ENCODE results near the gene ZNF277.

ZNF277 gene

GRCh38 chr7:112300072-112300471 is 93.6 kb downstream of the ZNF277 start:
- no peak overlapping the region for H2AFZ ChIP-seq (ENCODE audit: low read depth, low read length, severe bottlenecking)
- H3K4me3 ChIP-seq (ENCODE audit: insufficient read depth, low read length, poor library complexity, severe bottlenecking) = no peak overlapping the region
- no peak overlapping the region for H3K9ac ChIP-seq (ENCODE audit: low read length)
- no peaks in the 10 kb centered on the region for H3K9me3 ChIP-seq (ENCODE audit: insufficient read depth, low read length)
- H3K4me2 ChIP-seq (ENCODE audit: low read depth, low read length, poor library complexity, severe bottlenecking) = no peak overlapping the region
- no peak for TF ChIP-seq EZH2phosphoT487 (conservative IDR thresholded peaks at IDR 0.05; ENCODE audit: low read length)
- TF ChIP-seq, protein P1, sequence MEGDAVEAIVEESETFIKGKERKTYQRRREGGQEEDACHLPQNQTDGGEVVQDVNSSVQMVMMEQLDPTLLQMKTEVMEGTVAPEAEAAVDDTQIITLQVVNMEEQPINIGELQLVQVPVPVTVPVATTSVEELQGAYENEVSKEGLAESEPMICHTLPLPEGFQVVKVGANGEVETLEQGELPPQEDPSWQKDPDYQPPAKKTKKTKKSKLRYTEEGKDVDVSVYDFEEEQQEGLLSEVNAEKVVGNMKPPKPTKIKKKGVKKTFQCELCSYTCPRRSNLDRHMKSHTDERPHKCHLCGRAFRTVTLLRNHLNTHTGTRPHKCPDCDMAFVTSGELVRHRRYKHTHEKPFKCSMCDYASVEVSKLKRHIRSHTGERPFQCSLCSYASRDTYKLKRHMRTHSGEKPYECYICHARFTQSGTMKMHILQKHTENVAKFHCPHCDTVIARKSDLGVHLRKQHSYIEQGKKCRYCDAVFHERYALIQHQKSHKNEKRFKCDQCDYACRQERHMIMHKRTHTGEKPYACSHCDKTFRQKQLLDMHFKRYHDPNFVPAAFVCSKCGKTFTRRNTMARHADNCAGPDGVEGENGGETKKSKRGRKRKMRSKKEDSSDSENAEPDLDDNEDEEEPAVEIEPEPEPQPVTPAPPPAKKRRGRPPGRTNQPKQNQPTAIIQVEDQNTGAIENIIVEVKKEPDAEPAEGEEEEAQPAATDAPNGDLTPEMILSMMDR (IDR thresholded peaks at IDR 0.05; ENCODE audit: insufficient read depth, low read length, poor library complexity, severe bottlenecking) = no peak
- H3K27me3 ChIP-seq (ENCODE audit: low read length) = no peaks in the 10 kb centered on the region
- H3K27ac ChIP-seq (ENCODE audit: low read depth, low read length) = no peak overlapping the region
- H3K9me2 ChIP-seq (replicated peaks; ENCODE audit: insufficient read depth, low read length) = no peaks in the 10 kb centered on the region
- H3K36me3 ChIP-seq (ENCODE audit: low read length) = no peaks in the 10 kb centered on the region; the same call in 1 of the 2 replicates
- no peaks in the 10 kb centered on the region for H3K79me2 ChIP-seq (ENCODE audit: insufficient read depth, low read length)
- no peaks in the 10 kb centered on the region for H3F3A ChIP-seq (ENCODE audit: insufficient read depth)
- H4K20me1 ChIP-seq (ENCODE audit: low read depth, low read length) = no peaks in the 10 kb centered on the region

- Histone ChIP-seq H3K4me2 (ENCODE audit: low read depth, low read length, poor library complexity, severe bottlenecking) (no peak overlapping the region), H4K20me1 (ENCODE audit: low read depth, low read length) (no peaks in the 10 kb centered on the region), H3K36me3 (ENCODE audit: low read length) (no peaks in the 10 kb centered on the region; the same call in 1 of the 2 replicates), H3K9me3 (ENCODE audit: insufficient read depth, low read length) (no peaks in the 10 kb centered on the region), H3K27ac (ENCODE audit: low read depth, low read length) (no peak overlapping the region), H3K4me3 (ENCODE audit: insufficient read depth, low read length, poor library complexity, severe bottlenecking) (no peak overlapping the region), H3K27me3 (ENCODE audit: low read length) (no peaks in the 10 kb centered on the region), H3K9me2 (replicated peaks; ENCODE audit: insufficient read depth, low read length) (no peaks in the 10 kb centered on the region), H2AFZ (ENCODE audit: low read depth, low read length, severe bottlenecking) (no peak overlapping the region), H3K79me2 (ENCODE audit: insufficient read depth, low read length) (no peaks in the 10 kb centered on the region), H3F3A (ENCODE audit: insufficient read depth) (no peaks in the 10 kb centered on the region), H3K9ac (ENCODE audit: low read length) (no peak overlapping the region)
- no peak for TF ChIP-seq EZH2phosphoT487 (conservative IDR thresholded peaks at IDR 0.05; ENCODE audit: low read length)
- TF ChIP-seq, protein P1 (IDR thresholded peaks at IDR 0.05; ENCODE audit: insufficient read depth, low read length, poor library complexity, severe bottlenecking) = no peak
These were observed 94.4 kb downstream of the ZNF277 start for GRCh38 chr7:112300831-112301407.

DNA sequence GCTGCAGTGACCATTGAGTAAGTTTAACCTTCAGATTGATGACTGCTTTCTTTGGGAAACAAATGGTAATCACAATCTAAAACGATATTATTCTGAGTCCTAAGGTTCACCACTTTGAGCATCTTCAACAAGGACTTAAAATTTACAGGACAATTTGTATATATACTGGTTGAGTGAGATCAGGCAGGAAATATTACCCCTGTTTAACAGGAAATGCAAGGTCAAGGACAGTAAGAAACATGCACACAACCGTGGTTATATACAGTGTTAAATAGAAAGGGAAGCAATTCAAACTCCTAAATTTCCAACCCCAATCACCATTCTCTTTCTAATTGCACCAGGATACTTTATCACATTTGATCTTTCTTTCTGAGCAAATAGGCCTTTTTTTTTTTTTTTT is 96.1 kb downstream of the ZNF277 start:
- no peaks in the 10 kb centered on the region for H3K27me3 ChIP-seq (ENCODE audit: low read length)
- H3K79me2 ChIP-seq (ENCODE audit: insufficient read depth, low read length) = no peaks in the 10 kb centered on the region
- H3F3A ChIP-seq (ENCODE audit: insufficient read depth) = no peaks in the 10 kb centered on the region
- H3K4me2 ChIP-seq (ENCODE audit: low read depth, low read length, poor library complexity, severe bottlenecking) = no peak overlapping the region
- no peaks in the 10 kb centered on the region for H4K20me1 ChIP-seq (ENCODE audit: low read depth, low read length)
- H3K36me3 ChIP-seq (ENCODE audit: low read length) = no peaks in the 10 kb centered on the region; the same call in 1 of the 2 replicates
- no peak for TF ChIP-seq EZH2phosphoT487 (conservative IDR thresholded peaks at IDR 0.05; ENCODE audit: low read length)
- TF ChIP-seq, protein P1 (IDR thresholded peaks at IDR 0.05; ENCODE audit: insufficient read depth, low read length, poor library complexity, severe bottlenecking) = no peak
- H3K4me3 ChIP-seq (ENCODE audit: insufficient read depth, low read length, poor library complexity, severe bottlenecking) = no peak overlapping the region
- no peaks in the 10 kb centered on the region for H3K9me3 ChIP-seq (ENCODE audit: insufficient read depth, low read length)
- H3K9me2 ChIP-seq (replicated peaks; ENCODE audit: insufficient read depth, low read length) = no peaks in the 10 kb centered on the region
- H3K27ac ChIP-seq (ENCODE audit: low read depth, low read length) = no peak overlapping the region
- H2AFZ ChIP-seq (ENCODE audit: low read depth, low read length, severe bottlenecking) = no peak overlapping the region
- H3K9ac ChIP-seq (ENCODE audit: low read length) = no peak overlapping the region
